NB4 (cell line): ENCODE measurements around the gene ADSS1.

Experiments
- DNase-seq: peaks from one replicate; pipeline ENCODE4 v3.0.0; 2010; ENCODE audit warnings: low read depth
- H3K4me3 ChIP-seq: one replicate; pipeline ENCODE4 v1.5.1; 2011; ENCODE audit warnings: mild to moderate bottlenecking, low read depth, low read length, moderate library complexity
- MYC ChIP-seq: IDR thresholded peaks from 2 replicates; pipeline ENCODE4 v1.6.1; 2011; ENCODE audit warnings: low read depth, low read length
- POLR2A ChIP-seq: IDR thresholded peaks from 2 replicates; pipeline ENCODE4 v1.6.1; 2011; ENCODE audit warnings: mild to moderate bottlenecking; ENCODE audit not compliant: insufficient read length; ENCODE audit errors: extremely low read depth
- TF ChIP-seq, protein P1 (sequence below): IDR thresholded peaks from 2 replicates; pipeline ENCODE4 v1.6.1; 2011; ENCODE audit warnings: low read depth, low read length
- TF ChIP-seq, protein P2 (sequence below): IDR thresholded peaks from one replicate; pipeline ENCODE4 v1.5.1; 2012; ENCODE audit warnings: low read depth, low read length

Gene ADSS1

DNA sequence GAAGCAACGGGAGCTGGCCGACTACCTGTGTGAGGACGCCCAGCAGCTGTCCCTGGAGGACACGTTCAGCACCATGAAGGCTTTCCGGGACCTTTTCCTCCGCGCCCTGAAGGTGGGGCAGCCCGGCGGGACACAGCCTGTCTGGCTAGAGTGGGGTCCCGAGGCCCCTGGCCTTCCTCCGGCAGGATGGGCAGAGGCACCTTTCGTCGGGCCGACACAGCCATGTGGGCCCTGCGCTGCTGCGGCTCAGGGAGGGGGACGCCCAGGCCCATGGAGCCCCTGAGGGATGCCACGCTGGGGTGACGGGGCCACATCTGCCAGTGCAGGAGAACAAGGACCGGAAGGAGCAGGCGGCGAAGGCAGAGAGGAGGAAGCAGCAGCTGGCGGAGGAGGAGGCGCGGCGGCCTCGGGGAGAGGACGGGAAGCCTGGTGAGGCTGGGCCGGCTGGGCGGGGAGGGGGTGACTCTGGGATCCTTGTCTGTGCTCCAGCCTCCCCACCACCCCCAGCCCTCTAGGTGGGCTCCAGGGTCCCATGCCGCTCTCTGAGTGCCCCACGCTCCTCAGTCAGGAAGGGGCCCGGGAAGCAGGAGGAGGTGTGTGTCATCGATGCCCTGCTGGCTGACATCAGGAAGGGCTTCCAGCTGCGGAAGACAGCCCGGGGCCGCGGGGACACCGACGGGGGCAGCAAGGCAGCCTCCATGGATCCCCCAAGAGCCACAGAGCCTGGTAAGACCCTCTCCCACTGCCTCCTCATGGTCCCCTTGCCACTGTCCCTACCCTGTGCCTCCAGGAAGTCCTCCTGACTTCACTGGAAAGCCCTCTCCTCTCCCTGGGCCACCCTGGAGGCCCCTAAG is 10.9 kb upstream of the ADSS1 start:
- H3K4me3 ChIP-seq, result no peak overlapping the region
- TF ChIP-seq, protein P1, sequence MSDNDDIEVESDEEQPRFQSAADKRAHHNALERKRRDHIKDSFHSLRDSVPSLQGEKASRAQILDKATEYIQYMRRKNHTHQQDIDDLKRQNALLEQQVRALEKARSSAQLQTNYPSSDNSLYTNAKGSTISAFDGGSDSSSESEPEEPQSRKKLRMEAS, result no peak
- TF ChIP-seq POLR2A (no peak), MYC (no peak)
- TF ChIP-seq, protein P2, sequence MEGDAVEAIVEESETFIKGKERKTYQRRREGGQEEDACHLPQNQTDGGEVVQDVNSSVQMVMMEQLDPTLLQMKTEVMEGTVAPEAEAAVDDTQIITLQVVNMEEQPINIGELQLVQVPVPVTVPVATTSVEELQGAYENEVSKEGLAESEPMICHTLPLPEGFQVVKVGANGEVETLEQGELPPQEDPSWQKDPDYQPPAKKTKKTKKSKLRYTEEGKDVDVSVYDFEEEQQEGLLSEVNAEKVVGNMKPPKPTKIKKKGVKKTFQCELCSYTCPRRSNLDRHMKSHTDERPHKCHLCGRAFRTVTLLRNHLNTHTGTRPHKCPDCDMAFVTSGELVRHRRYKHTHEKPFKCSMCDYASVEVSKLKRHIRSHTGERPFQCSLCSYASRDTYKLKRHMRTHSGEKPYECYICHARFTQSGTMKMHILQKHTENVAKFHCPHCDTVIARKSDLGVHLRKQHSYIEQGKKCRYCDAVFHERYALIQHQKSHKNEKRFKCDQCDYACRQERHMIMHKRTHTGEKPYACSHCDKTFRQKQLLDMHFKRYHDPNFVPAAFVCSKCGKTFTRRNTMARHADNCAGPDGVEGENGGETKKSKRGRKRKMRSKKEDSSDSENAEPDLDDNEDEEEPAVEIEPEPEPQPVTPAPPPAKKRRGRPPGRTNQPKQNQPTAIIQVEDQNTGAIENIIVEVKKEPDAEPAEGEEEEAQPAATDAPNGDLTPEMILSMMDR, result no peak
- DNase-seq, result no peak

DNA sequence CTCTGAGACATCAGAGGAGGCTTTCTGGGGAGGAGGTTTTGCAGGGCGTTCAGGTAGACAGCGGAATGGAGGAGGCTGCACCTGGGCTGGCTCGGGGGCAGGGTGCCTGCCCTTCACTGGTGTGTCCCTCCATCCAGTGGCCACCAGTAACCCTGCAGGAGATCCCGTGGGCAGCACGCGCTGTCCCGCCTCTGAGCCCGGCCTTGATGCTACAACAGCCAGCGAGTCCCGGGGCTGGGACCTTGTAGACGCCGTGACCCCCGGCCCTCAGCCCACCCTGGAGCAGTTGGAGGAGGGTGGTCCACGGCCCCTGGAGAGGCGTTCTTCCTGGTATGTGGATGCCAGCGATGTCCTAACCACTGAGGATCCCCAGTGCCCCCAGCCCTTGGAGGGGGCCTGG is 10.0 kb upstream of the ADSS1 start:
- TF ChIP-seq, protein P1, result no peak
- TF ChIP-seq, protein P2, result no peak
- TF ChIP-seq MYC (no peak), POLR2A (no peak)
- no peak for DNase-seq
- no peak overlapping the region for H3K4me3 ChIP-seq

DNA sequence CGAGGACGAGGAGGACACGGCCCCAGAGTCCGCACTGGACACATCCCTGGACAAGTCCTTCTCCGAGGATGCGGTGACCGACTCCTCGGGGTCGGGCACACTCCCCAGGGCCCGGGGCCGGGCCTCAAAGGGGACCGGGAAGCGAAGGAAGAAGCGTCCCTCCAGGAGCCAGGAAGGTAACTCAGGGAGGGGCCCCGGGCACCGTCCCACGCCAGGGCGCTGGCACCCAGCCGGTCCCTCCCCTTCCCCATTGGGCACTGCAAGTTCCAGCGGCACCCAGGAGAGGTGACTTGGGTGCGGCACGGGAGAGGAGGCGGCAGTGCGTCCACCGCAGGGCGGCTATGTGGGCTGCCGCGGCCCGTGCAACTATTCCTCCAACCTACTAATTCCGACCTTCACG is 9.3 kb upstream of the ADSS1 start:
- no peak for DNase-seq
- no peak overlapping the region for H3K4me3 ChIP-seq
- TF ChIP-seq, protein P2, result no peak
- TF ChIP-seq, protein P1, result no peak
- TF ChIP-seq MYC (no peak), POLR2A (no peak)

DNA sequence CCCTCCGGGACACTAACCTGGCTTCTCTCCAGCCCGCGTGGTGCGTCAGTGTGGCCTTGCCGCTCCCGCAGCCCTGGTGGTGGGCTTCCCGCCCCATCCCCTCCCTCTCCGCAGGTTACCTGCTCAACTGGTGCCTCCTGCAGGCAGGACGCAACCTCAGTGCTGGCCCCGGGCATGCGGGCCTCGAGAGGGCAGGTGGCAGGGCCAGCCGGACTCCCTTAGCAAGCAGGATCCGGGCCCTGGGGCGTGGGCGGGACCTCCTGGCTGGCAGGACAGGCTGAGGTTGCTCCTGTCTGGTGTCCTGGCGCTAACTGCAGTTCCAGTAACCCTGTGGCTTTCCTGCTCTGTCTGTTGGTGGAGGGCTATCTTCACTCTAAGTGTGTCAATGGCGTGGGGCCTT is 8.6 kb upstream of the ADSS1 start:
- H3K4me3 ChIP-seq, result no peak overlapping the region
- TF ChIP-seq, protein P1, result no peak
- TF ChIP-seq MYC (no peak), POLR2A (no peak)
- TF ChIP-seq, protein P2, result no peak
- DNase-seq, result no peak

DNA sequence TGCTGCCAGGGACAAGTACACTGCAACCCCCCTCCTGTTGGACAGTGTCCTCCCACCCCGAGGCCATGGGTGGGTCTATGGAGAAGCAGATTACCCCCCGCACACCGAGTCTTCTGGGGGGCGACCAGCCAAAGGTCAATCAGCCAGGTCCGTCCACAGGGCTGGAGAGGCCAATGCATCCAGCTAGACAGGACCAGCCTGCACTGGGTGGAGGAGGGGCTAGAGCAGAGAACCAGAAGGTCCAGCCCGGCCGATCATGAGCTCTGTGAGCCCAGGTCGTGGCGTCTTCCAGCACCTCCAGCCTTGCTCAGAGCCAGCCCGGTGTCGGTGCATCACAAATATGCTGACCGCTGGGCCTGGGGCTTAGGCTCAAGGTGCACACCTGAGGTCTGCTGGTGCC is 8.2 kb upstream of the ADSS1 start:
- no peak for DNase-seq
- H3K4me3 ChIP-seq, result no peak overlapping the region
- TF ChIP-seq POLR2A (no peak), MYC (no peak)
- TF ChIP-seq, protein P2, result no peak
- TF ChIP-seq, protein P1, result no peak

DNA sequence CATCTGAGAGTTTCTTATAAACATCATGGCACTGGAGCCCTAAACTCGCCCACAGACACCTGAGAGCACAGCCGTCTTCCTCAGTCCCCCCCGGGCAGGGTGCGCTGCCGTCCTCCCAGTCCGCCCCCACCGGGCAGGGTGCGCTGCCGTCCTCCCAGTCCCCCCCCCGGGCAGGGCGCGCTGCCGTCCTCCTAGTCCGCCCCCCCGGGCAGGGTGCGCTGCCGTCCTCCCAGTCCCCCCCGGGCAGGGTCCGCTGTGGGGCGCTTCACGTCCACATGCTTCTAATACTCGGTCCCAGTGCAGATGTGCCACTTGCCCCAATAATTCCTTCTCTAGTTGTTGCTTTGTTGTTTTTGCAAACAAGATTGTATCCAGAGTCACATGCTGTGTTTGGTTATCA is 6.9 kb upstream of the ADSS1 start:
- no peak for DNase-seq
- TF ChIP-seq MYC (no peak), POLR2A (no peak)
- TF ChIP-seq, protein P2, result no peak
- TF ChIP-seq, protein P1, result no peak
- no peak overlapping the region for H3K4me3 ChIP-seq
